Measurements from ENCODE around the gene LRCH4. TPM values are rescaled to one million over a fixed set of nuclear protein-coding genes. Genes with fewer than 3 reads are reported as not detected.

The LRCH4 gene
- total and polyA plus RNA-seq, 9 of the 15 experiments (the other 6 are each of a cell fraction or from before 2014, with no cell fraction given): 0.06 to 63.3 (median 15.0) TPM

- TF ChIP-seq PML (IDR thresholded peaks at IDR 0.05; ENCODE audit: low read length) (no peak), HNRNPUL1 (IDR thresholded peaks at IDR 0.05; ENCODE audit: low read length) (no peak), STAT5B (CRISPR knock-in tag; IDR thresholded peaks at IDR 0.05) (no peak), REST (IDR thresholded peaks at IDR 0.05; ENCODE audit: borderline replicate concordance) (peak; percentile 52), REST (CRISPR knock-in tag; IDR thresholded peaks at IDR 0.05; ENCODE audit: low read depth) (no peak), FOXA1 (IDR thresholded peaks at IDR 0.05; ENCODE audit: borderline replicate concordance) (no peak), ZNF324 (CRISPR knock-in tag; IDR thresholded peaks at IDR 0.05) (no peak), CTBP1 (IDR thresholded peaks at IDR 0.05; ENCODE audit: borderline replicate concordance) (peak; percentile 67), EGR1 (conservative IDR thresholded peaks at IDR 0.05) (no peak), MIER1 (IDR thresholded peaks at IDR 0.05; ENCODE audit: low read depth) (no peak), ZFP1 (CRISPR knock-in tag; IDR thresholded peaks at IDR 0.05) (no peak), PCBP2 (IDR thresholded peaks at IDR 0.05; ENCODE audit: low read depth, low read length, poor library complexity, severe bottlenecking) (no peak), NR1H2 (CRISPR knock-in tag; IDR thresholded peaks at IDR 0.05) (no peak), ZNF717 (CRISPR knock-in tag; IDR thresholded peaks at IDR 0.05) (no peak), HNRNPL (IDR thresholded peaks at IDR 0.05; ENCODE audit: low read depth, low read length) (no peak), ATF4 (CRISPR knock-in tag; IDR thresholded peaks at IDR 0.05) (no peak), CBX8 (IDR thresholded peaks at IDR 0.05; ENCODE audit: borderline replicate concordance, extremely low read depth, low read depth, low read length, poor library complexity, severe bottlenecking) (no peak)
Measured at GRCh38 chr7:100629117-100629716, 43.3 kb upstream of the LRCH4 start (continued).

Measured in K562 (cell line).